OCI-LY3 (cell line): ENCODE results near the gene VRK1.

Experiments used
- H2AFZ ChIP-seq: fragments of 200-600, 300-600 bp; shearing (Covaris generic); 2 replicates; pipeline ENCODE4 v1.6.0; 2014; ENCODE audit warnings: antibody characterized with exemption, low read depth, low read length
- H3K27ac ChIP-seq: fragments of 200-600, 300-600 bp; sonication (generic); 2 replicates; pipeline ENCODE4 v1.5.1; 2014; ENCODE audit warnings: mild to moderate bottlenecking, low read length, moderate library complexity, mixed read lengths
- H3K27me3 ChIP-seq: fragments of 200-600, 300-600 bp; sonication (generic); 2 replicates; pipeline ENCODE4 v1.6.1; 2014; ENCODE audit warnings: low read depth, low read length, mixed read lengths
- H3K36me3 ChIP-seq: fragments of 200-600, 300-600 bp; sonication (generic); replicated peaks from 2 replicates; pipeline ENCODE3; 2014; ENCODE audit warnings: low read depth, low read length, mixed read lengths
- H3K4me1 ChIP-seq: fragments of 300-600, 200-600 bp; sonication (generic); 2 replicates; pipeline ENCODE4 v1.6.1; 2014; ENCODE audit warnings: low read length, mixed read lengths
- H3K4me2 ChIP-seq: fragments of 200-600, 300-600 bp; sonication (generic); 2 replicates; pipeline ENCODE4 v1.6.1; 2014; ENCODE audit warnings: low read length, mixed read lengths
- H3K4me3 ChIP-seq: fragments of 300-600, 200-600 bp; sonication (generic); 2 replicates; pipeline ENCODE4 v1.5.1; 2014; ENCODE audit warnings: antibody characterized with exemption, mild to moderate bottlenecking, low read length, moderate library complexity
- H3K79me2 ChIP-seq: fragments of 300-600, 200-600 bp; shearing (Covaris generic); 2 replicates; pipeline ENCODE4 v1.6.1; 2014; ENCODE audit warnings: mild to moderate bottlenecking, low read length, mixed read lengths
- H3K9ac ChIP-seq: fragments of 300-600, 200-600 bp; shearing (Covaris generic); 2 replicates; pipeline ENCODE4 v1.6.0; 2014; ENCODE audit warnings: mild to moderate bottlenecking, low read length, moderate library complexity
- H3K9me3 ChIP-seq: fragments of 200-600, 300-600 bp; shearing (Covaris generic); 2 replicates; pipeline ENCODE4 v1.6.1; 2014; ENCODE audit warnings: low read length, mixed read lengths; ENCODE audit not compliant: insufficient read depth
- H4K20me1 ChIP-seq: fragments of 200-600, 300-600 bp; sonication (generic); 2 replicates; pipeline ENCODE4 v1.6.1; 2016; ENCODE audit warnings: low read length, mixed read lengths; ENCODE audit not compliant: insufficient read depth
- EZH2phosphoT487 ChIP-seq: fragments of 200-600 bp; shearing (Covaris generic); IDR thresholded peaks from 2 replicates; pipeline ENCODE4 v1.6.1; 2018; ENCODE audit warnings: antibody characterized with exemption, mixed run types, low read depth
- TF ChIP-seq, protein P1 (sequence below): fragments of 200-600, 300-600 bp; sonication (generic); IDR thresholded peaks from 2 replicates; pipeline ENCODE4 v1.5.1; 2014; ENCODE audit warnings: antibody characterized with exemption, low read length, low read depth

The VRK1 gene

DNA sequence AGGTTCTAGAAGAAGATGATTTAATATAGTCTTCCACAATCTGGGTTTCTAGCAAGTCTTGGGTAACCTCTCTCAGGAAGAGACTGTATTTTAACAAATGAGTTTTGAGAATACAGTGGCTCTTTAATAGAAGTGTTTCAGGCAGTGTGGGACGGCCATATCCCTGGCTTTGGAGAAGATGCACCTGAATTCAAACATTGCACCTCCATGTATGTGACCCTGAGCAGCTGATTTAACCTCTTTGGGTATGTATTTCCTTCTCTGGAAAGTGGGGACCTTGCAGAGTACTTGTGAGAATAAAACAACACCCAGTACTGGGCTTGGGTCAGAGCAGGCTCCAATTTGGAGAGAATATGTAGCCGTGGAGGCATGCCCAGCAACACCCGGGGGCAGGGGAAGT is 15.8 kb upstream of the VRK1 start:
- Histone ChIP-seq H2AFZ (no peak overlapping the region), H3K36me3 (no peaks in the 10 kb centered on the region), H3K9ac (no peak overlapping the region), H3K4me2 (no peak overlapping the region), H3K27me3 (peaks cover 40% of the 10 kb centered on the region), H3K27ac (no peak overlapping the region), H3K9me3 (no peaks in the 10 kb centered on the region), H3K4me3 (no peak overlapping the region), H3K4me1 (no peaks in the 10 kb centered on the region), H3K79me2 (no peaks in the 10 kb centered on the region), H4K20me1 (no peaks in the 10 kb centered on the region)
- TF ChIP-seq, protein P1, sequence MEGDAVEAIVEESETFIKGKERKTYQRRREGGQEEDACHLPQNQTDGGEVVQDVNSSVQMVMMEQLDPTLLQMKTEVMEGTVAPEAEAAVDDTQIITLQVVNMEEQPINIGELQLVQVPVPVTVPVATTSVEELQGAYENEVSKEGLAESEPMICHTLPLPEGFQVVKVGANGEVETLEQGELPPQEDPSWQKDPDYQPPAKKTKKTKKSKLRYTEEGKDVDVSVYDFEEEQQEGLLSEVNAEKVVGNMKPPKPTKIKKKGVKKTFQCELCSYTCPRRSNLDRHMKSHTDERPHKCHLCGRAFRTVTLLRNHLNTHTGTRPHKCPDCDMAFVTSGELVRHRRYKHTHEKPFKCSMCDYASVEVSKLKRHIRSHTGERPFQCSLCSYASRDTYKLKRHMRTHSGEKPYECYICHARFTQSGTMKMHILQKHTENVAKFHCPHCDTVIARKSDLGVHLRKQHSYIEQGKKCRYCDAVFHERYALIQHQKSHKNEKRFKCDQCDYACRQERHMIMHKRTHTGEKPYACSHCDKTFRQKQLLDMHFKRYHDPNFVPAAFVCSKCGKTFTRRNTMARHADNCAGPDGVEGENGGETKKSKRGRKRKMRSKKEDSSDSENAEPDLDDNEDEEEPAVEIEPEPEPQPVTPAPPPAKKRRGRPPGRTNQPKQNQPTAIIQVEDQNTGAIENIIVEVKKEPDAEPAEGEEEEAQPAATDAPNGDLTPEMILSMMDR = no peak
- no peak for TF ChIP-seq EZH2phosphoT487

DNA sequence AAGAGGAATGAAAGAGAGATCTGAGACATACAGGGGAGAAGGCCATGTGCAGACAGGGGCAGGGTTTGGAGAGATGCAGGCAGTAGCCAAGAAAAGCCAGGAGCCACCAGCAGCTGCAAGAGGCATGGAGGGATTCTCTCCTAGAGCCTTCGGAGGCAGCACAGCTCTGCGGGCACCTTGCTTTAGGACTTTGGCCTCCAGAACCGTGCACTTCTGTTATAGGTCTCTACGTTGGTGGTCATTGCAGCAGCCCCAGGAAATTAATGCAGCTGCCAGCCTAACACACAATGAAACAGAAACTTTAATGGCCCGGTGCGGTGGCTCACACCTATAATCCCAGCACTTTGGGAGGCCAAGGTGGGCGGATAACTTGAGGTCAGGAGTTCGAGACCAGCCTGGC is 14.7 kb upstream of the VRK1 start:
- H4K20me1 ChIP-seq = no peaks in the 10 kb centered on the region

DNA sequence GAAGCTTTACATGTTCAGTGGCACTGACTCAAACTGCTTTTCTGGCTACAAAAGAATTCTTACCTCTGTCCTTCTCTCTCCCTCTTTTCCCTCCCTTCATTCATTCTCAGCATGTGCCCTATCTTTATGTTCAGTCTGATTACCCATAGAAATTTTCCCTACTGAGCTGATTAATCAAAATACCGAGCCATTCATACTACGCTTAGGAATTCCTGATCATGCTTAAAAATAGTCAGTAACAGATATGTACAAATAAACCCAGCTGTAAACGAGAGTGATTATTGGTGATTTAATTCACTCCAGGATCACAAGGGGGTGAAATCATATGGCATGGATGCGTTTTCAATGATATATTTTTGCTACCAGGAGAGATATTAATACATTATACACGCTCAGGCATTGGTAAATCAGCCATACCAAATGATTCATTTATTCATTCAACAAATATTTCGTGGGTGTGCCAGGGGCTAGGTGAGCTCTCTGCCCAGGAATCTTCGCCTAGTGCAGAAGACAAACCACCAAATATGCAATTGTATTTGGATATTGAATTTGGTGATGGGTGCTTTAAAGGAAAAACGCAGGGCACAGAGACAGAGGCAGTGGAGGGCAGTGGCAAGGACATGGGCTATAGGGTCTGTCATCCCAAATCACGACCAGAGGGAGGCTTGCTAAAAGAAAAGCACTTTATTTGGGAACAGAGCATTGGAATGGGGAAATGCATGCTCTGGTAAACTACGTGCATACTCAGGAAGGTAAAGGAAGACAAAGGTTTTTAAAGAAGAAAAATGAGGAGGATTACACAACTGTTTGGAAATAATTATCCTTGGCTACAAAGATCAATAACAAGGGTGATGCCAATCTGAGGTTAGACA is 13.9 kb upstream of the VRK1 start:
- no peak overlapping the region for H3K4me3 ChIP-seq
- no peak overlapping the region for H2AFZ ChIP-seq

More for the DNA sequence above, 14.7 kb upstream of the VRK1 start:
- no peak overlapping the region for H3K4me2 ChIP-seq
- H3K79me2 ChIP-seq = no peaks in the 10 kb centered on the region
- no peak overlapping the region for H3K9ac ChIP-seq
- TF ChIP-seq, protein P1 = no peak
- TF ChIP-seq EZH2phosphoT487 = no peak
- H3K27ac ChIP-seq = no peak overlapping the region
- H3K4me1 ChIP-seq = no peaks in the 10 kb centered on the region
- H3K4me3 ChIP-seq = no peak overlapping the region
- no peaks in the 10 kb centered on the region for H3K36me3 ChIP-seq
- no peak overlapping the region for H2AFZ ChIP-seq
- no peaks in the 10 kb centered on the region for H3K9me3 ChIP-seq
- peaks cover 40% of the 10 kb centered on the region for H3K27me3 ChIP-seq

DNA sequence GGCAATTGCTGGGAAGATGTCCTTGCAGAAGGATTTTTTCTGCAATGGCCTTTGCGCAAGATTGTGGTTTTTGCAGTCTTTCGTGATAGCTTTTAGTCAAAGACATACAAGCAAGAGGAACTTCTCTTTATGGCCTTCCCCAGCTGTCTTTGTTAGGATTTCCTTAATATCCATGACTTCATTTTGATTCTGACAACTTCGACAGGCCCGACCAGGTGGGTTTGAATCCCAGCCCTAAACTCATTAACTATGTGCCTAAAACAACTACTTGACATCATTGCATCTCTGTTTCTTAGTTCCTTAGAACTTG is 13.3 kb upstream of the VRK1 start:
- H3K9me3 ChIP-seq = no peaks in the 10 kb centered on the region
- H3K9ac ChIP-seq = no peak overlapping the region
- no peak overlapping the region for H2AFZ ChIP-seq
- no peaks in the 10 kb centered on the region for H3K36me3 ChIP-seq
- no peaks in the 10 kb centered on the region for H3K79me2 ChIP-seq
- H3K4me3 ChIP-seq = no peak overlapping the region
- no peak overlapping the region for H3K27ac ChIP-seq
- no peak overlapping the region for H3K4me2 ChIP-seq
- TF ChIP-seq EZH2phosphoT487 = no peak
- TF ChIP-seq, protein P1 = no peak
- H3K27me3 ChIP-seq = peaks cover 35% of the 10 kb centered on the region
- H4K20me1 ChIP-seq = no peaks in the 10 kb centered on the region
- H3K4me1 ChIP-seq = no peaks in the 10 kb centered on the region

More for the DNA sequence above, 13.9 kb upstream of the VRK1 start:
- H4K20me1 ChIP-seq = no peaks in the 10 kb centered on the region
- TF ChIP-seq, protein P1 = no peak
- TF ChIP-seq EZH2phosphoT487 = no peak
- H3K9ac ChIP-seq = no peak overlapping the region
- no peak overlapping the region for H3K4me2 ChIP-seq
- peaks cover 40% of the 10 kb centered on the region for H3K27me3 ChIP-seq
- no peaks in the 10 kb centered on the region for H3K4me1 ChIP-seq
- no peaks in the 10 kb centered on the region for H3K79me2 ChIP-seq
- H3K27ac ChIP-seq = no peak overlapping the region
- no peaks in the 10 kb centered on the region for H3K9me3 ChIP-seq
- no peaks in the 10 kb centered on the region for H3K36me3 ChIP-seq
